ENCODE measurements around the gene SIRT7.

The SIRT7 gene

GRCh38 chr17:81917565-81918332 lies at the start of gene SIRT7:
Gene SIRT7, minus strand, starts transcription at chr17:81918176. Its CDS starts 45 bp downstream, at chr17:81918131.
- DNase-seq (ENCODE audit: low read depth in 2 of 2) = peak; percentile 71 to 72

GRCh38 chr17:81967244-81967532 lies 49.2 kb upstream of the SIRT7 start:
- DNase-seq (ENCODE audit: low read depth in 2 of 2) = no peak

- no peak for DNase-seq (ENCODE audit: low read depth in 2 of 2)
Measured at GRCh38 chr17:81966343-81967243, 48.6 kb upstream of the SIRT7 start.

DNA sequence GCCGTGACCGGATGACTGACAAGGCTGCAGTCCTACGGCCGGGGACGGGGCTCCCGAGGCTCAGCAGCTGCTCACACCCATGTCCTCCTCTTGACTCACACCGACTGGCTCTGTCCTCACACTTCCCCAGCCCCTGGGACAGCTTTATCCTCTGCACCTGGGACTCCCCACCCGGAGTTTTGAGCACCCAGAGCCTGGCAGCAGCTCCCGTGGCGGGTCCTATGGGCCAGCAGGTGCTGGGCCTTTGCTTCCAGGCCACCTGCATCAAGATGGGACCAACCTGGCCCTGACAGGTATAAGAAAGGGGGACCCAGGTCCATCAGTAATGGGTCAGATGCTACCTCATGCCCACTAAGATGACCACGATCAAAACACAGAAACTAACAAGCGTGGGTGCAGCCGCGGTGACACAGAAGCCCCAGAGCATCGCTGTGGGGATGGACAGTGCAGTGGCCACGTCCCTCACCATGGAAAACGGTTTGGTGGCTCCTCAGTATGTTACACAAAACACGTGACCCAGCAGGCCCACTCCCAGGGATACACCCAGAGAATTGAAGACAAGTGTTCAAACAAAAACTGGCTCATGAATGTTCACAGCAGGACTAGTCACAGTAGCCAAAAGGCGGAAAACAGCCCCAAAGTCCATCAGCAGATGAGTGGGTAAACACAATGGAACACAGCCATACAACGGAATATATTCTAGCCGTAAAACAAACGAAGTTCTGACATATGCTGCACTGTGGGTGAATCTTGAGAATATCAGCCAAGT lies 46.3 kb upstream of the SIRT7 start:
- no peak for DNase-seq (ENCODE audit: low read depth in 2 of 2)

- DNase-seq (ENCODE audit: low read depth in 2 of 2) = no peak
Measured at GRCh38 chr17:81962499-81963441, 44.8 kb upstream of the SIRT7 start.

DNA sequence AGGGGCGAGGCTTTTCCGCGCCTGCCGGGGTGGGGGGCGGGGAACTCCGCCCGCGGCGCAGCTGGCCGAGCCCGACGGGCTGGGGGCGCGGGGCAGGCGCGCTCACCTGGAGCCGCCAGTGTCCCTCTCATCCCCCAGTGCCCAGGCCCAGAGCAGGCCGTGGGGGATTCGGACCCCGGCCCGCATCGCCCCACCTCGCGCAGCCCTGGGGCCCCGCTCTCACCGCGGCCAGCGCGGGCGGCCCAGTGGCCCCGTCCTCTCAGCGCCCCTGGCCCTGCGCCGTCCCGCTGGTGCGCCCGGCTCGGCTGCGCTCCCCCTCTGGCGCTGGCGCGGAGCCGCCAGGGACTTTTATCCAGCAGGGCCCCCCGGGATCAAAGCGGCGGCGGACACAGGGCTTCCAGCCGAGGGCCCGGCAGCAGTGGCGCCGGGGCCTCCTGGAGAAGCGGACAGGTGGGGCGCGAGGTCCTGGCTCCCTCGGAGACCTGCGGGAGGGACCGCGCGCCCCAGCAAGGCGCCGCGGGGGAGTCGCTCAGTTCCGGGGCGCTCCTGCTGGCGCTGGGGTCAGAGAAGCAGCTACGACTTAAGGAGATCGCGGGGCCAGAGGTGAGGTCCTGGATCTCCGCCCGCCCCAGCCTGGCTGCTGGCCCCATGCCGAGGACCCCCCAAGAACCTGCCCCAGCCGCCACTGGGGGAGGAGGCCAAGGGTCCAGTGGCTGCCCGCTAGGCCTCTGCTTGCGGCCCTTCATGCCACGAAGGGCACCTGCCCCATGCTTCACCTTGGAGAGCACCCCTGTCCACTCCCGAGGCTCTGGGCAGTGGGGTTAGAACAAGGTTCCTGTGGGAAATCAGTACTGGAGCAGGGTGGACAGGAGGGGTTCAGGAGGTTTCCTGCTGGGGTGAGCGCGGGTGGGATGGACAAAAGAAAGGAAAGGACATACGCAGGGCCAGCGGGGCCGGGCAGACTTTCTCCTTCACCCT lies 43.8 kb upstream of the SIRT7 start:
- DNase-seq (ENCODE audit: low read depth in 2 of 2) = no peak

- DNase-seq (ENCODE audit: low read depth in 2 of 2) = no peak
Measured at GRCh38 chr17:81961087-81961511, 43.1 kb upstream of the SIRT7 start, which contains the start of gene NOTUM. Gene NOTUM, minus strand, starts transcription at chr17:81961187. Its CDS starts 278 bp downstream, at chr17:81960909.

DNA sequence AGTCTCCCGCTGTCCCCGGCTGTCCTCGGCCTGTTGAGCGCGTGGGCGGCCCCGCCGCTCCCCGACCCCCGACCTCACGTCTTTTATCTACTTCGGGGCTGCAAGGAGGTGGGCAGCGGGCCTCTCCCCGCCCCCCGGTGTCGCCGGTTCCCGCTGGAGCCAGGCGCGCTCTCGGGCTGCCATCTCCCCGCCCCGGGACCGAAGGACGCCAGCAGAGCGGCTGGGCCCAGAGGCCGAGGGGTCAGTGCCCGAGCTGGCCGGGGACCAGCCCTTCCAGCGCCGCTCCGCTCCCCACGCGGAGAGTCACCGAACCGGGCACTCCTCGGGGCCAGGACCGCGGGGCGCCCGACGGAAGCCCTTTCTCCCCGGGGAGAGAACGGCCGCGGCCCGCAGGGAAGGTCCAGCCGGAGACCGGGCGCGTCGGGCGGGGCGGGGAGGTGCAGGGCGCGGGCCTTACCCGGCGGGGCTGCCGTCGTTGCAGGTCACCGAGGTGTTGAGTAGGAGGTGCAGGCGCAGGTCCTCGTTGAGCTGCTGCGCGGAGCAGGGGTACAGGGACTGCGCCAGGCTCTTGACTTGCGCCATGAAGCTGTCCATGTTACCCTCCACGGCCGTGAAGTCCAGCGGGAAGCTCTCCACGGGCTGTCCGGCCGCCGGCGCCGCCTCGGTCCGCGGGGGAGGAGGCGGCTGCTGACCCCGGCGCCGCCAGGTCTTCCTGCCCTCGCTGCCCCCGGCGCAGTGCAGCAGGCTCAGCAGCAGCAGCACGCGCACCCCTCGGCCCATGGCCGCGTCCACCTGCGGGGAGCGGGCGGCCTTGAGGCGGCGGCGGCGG lies 42.4 kb upstream of the SIRT7 start:
- DNase-seq (ENCODE audit: low read depth in 2 of 2) = no peak

DNA sequence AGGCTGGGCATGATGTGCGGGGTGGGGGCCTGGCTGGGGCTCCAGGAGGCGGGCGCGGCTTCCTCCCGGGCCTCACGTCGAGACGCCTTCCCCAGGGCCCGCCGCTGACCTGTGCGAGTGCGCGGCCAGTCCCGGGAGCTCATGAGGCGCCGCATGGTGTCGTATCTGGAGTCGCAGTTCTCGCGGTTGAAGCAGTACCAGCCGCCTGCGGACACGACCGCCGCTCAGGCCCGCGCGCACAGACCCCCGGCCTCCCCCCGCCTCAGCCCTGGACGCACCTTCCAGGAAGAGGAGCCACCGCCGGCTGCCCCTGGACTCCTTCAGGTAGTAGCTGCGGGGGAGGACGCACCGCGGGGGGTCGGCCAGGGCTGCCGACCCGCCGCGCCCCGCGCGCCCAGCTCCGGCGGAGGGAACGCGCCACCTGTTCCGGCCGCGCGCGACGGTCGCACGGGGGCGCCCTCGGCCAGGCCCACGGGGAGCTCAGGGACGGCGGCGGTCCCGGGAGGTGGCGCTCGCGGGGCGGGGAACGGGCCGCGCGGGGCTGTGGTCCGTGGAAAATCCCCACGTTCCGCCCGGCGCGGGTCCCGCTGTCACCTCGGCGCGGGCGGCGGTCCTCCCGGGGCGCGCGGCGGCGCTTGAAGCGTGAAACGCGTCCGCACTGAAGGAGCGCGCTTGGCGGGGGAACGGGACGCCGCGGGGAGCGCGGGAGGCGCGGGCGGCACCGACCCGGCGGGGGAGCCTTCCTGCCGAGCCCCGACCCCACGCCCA lies 41.6 kb upstream of the SIRT7 start:
- DNase-seq (ENCODE audit: low read depth in 2 of 2) = peak in 1 of 2 donors; percentile 69

DNA sequence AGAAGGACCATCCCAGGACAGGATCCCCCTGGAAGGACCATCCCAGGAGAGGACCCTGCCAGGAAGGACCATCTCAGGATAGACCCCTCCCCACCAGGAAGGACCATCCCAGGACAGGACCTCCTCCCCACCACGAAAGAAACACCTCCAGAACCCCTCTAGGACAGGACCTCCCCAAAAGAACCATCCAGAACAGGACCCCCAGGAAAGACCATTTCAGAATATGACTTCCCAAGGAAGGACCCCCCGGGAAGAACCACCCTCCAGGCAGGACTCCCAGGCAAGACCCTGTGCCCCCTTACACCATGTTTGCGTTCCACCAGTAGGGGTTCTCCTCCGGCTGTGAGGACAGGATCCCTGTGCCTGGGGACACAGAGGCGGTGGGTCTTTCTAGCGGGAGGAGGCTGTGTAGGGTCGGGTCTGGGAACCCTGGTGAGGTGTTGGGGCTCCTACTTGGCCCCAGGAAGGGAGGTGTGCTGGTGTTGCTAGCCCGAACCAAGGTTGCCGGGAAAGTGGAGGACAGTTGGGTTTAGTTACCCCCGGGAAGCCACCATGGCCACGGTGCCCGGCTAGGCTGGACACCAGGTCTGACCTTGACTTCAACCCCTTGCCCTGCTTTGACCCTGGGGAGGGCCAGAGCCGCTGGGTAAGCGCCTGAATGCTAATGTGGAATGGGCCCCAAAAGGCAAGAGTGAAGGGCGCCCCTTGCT lies 40.8 kb upstream of the SIRT7 start:
- no peak for DNase-seq (ENCODE audit: low read depth in 2 of 2)

DNA sequence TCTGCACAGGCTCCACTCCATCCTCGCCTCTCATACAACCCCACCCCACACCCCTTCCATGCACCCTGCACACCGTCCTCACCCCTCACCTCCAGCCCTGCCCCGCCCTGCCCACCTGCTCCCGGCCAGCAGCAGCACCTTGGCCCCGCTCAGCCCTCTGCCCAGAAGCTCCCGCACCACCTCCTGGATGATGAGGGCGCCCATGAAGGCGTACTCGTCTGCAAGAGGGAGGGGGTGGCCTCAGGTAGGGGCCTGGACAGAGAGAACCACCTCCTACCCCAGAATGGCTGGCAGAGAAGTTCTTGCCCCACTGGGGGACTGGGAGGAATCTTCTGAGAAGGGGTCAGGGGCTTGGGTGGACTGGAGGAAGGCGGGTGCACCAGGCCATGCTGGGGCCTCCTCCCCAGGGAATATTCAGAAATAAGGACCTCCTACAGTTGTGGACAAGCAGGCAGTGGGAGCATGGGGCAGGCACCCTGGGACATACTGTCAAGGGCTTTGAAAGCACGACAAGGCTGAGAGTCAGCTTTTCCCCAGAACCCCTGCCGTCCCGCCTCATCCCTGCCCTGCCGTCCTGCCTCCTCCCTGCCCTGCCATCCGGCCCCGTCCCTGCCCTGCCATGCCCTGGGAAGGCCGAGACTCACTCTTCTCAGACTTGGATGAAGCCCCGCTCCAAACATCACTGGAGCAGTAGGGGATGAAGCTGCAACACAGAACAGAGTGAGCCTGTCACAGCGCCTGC lies 39.9 kb upstream of the SIRT7 start:
- DNase-seq (ENCODE audit: low read depth in 2 of 2) = no peak

DNA sequence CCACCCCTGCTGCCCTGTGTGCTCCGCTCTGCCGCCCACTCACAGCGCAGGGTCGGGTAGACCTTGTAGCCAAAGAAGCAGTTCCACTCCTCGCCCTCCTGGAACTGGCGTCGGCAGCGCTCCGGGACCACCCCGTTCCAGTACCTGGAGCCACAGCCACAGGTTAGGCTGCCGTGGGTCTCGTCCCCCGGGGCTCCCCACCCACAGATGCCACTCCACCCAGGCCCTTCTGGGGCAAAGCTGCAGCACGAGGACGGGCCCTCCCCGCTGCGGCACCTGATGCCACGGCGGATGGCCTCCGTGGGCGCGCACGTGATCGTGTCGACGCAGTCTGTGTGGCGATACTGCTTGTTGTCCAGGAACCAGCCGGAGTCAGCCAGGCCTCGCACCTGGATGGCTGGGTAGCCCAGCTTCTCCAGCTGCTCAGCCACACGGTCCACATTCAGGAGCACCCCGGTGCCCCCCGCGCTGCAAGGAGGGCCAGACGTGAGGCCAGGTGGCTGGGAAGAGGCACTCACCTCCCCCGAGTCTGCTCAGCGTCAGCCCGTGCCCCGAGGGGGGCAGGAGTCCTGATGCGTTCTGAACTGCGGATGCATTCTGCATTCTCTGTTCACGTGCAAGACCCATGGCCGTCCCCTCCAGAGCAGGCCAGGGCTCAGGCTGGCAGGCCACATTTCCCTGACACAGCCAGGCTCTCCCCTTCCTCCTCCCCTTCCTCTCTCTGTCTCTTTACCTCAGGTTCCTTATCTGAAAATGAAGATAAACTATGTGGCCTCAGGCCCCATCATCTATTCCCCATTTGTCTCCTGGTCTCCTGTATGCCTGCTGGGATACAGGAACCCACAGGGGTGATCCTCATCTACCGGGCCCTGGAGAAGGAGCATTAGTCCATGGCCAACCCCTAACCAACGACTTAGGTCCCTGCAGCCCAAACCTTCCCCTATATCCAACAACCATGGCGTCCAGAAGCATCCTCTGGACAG lies 38.9 kb upstream of the SIRT7 start:
- no peak for DNase-seq (ENCODE audit: low read depth in 2 of 2)

DNA sequence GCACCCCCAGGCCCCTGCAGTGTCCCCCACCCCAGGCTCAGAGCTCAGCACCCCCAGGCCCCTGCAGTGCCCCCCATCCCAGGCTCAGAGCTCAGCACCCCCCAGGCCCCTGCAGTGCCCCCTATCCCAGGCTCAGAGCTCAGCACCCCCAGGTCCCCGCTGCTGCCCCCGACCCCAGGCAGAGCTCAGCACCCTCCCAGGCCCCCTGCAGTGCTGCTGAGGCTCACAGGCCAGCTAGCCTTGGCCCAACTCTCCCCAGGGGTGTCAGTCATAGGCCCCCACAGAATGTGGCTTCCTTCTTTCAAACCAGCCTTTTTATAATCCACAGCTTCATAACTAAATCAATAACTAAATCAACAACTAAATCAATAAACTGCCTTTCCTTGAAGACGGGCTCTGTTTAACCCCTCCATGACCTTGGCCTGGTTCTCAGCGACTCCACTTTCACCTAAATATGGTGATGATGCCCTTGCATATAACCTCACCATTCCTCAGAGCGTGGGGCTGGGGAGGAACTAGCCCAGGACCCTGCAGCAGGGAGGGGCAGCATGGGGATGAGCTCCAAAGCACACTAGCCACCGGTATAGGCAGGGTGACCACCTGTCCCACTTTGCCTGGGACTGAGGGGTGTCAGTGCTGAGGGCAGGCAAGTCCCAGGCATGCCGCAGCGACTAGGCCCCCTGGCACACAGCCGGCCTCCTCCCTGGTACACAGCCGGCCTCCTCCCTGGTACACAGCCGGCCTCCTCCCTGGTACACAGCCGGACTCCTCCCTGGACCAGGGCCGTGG lies 38.0 kb upstream of the SIRT7 start:
- no peak for DNase-seq (ENCODE audit: low read depth in 2 of 2)

DNA sequence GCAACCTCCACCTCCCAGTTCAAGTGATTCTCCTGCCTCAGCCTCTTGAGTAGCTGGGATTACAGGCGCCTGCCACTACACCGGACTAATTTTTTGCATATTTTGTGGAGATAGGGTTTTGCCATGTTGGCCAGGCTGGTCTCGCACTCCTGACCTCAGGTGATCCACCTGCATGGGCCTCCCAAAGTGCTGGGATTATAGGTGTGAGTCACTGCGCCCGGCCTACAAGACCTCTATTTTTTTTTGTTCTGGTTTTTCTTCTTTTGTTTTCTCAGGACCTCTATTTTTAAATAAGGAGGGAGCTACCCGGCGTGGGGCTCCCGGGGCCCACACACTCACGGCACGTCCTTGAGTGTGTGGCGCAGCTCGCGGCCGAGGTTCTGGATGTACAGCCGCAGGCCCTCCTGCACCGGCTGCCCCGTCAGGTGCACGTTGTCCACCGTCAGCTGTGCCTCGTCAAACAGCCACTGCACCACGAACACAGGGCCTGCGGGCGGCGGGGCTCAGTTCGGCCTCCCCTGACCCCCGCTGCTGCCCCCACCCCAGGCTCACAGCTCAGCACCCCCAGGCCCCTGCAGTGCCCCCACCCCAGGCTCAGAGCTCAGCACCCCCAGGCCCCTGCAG lies 37.2 kb upstream of the SIRT7 start:
- DNase-seq (ENCODE audit: low read depth in 2 of 2) = no peak

Data from stimulated activated CD4-positive, alpha-beta T cell treated with anti-CD3 and anti-CD28 coated beads, Interleukin-15, amount 100 ng/mL, for 48 hours (primary cell).